SK-N-SH (cell line): ENCODE data around the gene POU2F3. TPM values are rescaled to one million over a fixed set of nuclear protein-coding genes. Genes with fewer than 3 reads are reported as not detected.

Source experiments
- CTCF ChIA-PET: fragments of 300-600, 350-600 bp; formaldehyde crosslinking; extraction: SDS; loops from one replicate; lab custom pipeline; 2021; lab: Yijun Ruan, JAX
- POLR2A ChIA-PET: fragments of 350-600 bp; sonication (Branson Sonifier 250); formaldehyde crosslinking; extraction: SDS; loops from one replicate; lab custom pipeline; 2020; ENCODE audit warnings: antibody characterized with exemption, inconsistent platforms; lab: Yijun Ruan, JAX
- DNase-seq: peaks from one replicate; pipeline ENCODE4 v3.0.0; 2012
- H2AFZ ChIP-seq: fragments of 200-600 bp; sonication (generic); 2 replicates; pipeline ENCODE4 v1.8.1; 2016; ENCODE audit warnings: antibody characterized with exemption, mild to moderate bottlenecking, low read depth
- H3F3A ChIP-seq: fragments of 200-600 bp; sonication (generic); replicated peaks from 2 replicates; pipeline ENCODE3; 2016; ENCODE audit warnings: antibody characterized with exemption, mild to moderate bottlenecking; ENCODE audit not compliant: insufficient read depth
- H3K27ac ChIP-seq, 2 experiments: fragments of 200-500 bp in 1 of 2; fragments of 200-600 bp in 1 of 2; sonication (Bioruptor generic) in 1 of 2; sonication (generic), shearing (Covaris generic) in 1 of 2; 2 replicates each; pipeline versions ENCODE4 v1.5.1 to v1.6.1; 2014 to 2016; ENCODE audit warnings: low read depth in 2 of 2, inconsistent platforms in 1 of 2, low read length in 1 of 2, mild to moderate bottlenecking in 1 of 2, mixed read lengths in 1 of 2
- H3K27me3 ChIP-seq: fragments of 200-600 bp; sonication (generic), shearing (Covaris generic); 2 replicates; pipeline ENCODE4 v1.6.1; 2016; ENCODE audit warnings: mixed run types; ENCODE audit not compliant: insufficient read depth
- H3K36me3 ChIP-seq, 2 experiments: fragments of 200-500 bp in 1 of 2; fragments of 200-600 bp in 1 of 2; sonication (Bioruptor generic) in 1 of 2; sonication (generic) in 1 of 2; replicated peaks in 1 of 2; 2 replicates each; pipeline versions ENCODE3 to v1.5.1; 2014 to 2016; ENCODE audit warnings: low read length in 1 of 2, mild to moderate bottlenecking in 1 of 2; ENCODE audit not compliant: insufficient read depth in 2 of 2, control insufficient read depth in 1 of 2
- H3K4me1 ChIP-seq, 2 experiments: fragments of 200-500 bp in 1 of 2; fragments of 200-600 bp in 1 of 2; sonication (Bioruptor generic) in 1 of 2; sonication (generic), shearing (Covaris generic) in 1 of 2; 2 replicates each; pipeline versions ENCODE4 v1.5.1 to v1.6.1; 2014 to 2016; ENCODE audit warnings: low read depth in 1 of 2, low read length in 1 of 2, mixed run types in 1 of 2; ENCODE audit not compliant: insufficient read depth in 2 of 2, control insufficient read depth in 1 of 2
- H3K4me2 ChIP-seq: fragments of 200-600 bp; sonication (generic), shearing (Covaris generic); 2 replicates; pipeline ENCODE4 v1.6.1; 2017; ENCODE audit warnings: mixed run types
- H3K4me3 ChIP-seq, 2 experiments: fragments of 200-500 bp in 1 of 2; fragments of 200-600 bp in 1 of 2; sonication (Bioruptor generic) in 1 of 2; sonication (generic), shearing (Covaris generic) in 1 of 2; 2 replicates each; pipeline versions ENCODE4 v1.5.1 to v1.8.1; 2014 to 2016; ENCODE audit warnings: low read depth in 2 of 2, inconsistent platforms in 1 of 2, low read length in 1 of 2, mild to moderate bottlenecking in 1 of 2, mixed read lengths in 1 of 2, moderate library complexity in 1 of 2
- H3K79me2 ChIP-seq: fragments of 200-600 bp; sonication (generic); 2 replicates; pipeline ENCODE4 v1.8.1; 2017; ENCODE audit warnings: mild to moderate bottlenecking; ENCODE audit not compliant: insufficient read depth
- H3K9ac ChIP-seq: fragments of 200-600 bp; sonication (generic); 2 replicates; pipeline ENCODE4 v1.6.1; 2017; ENCODE audit warnings: mixed run types
- H3K9me2 ChIP-seq: fragments of 200-600 bp; sonication (generic); 2 replicates; pipeline ENCODE4 v1.6.1; 2017; ENCODE audit warnings: mixed run types
- H3K9me3 ChIP-seq: fragments of 200-600 bp; sonication (generic); 2 replicates; pipeline ENCODE4 v1.6.1; 2017; ENCODE audit warnings: mixed run types, mild to moderate bottlenecking, moderate library complexity
- H4K20me1 ChIP-seq: fragments of 200-600 bp; sonication (generic); 2 replicates; pipeline ENCODE4 v1.6.1; 2017; ENCODE audit warnings: mild to moderate bottlenecking, mixed run types; ENCODE audit not compliant: insufficient read depth
- CHD2 ChIP-seq: fragments of 150-350 bp; IDR thresholded peaks from 2 replicates; pipeline ENCODE4 v1.6.1; 2018; ENCODE audit warnings: low read length; ENCODE audit not compliant: partially characterized antibody
- EP300 ChIP-seq, 2 experiments: IDR thresholded peaks; 2 replicates each; pipeline versions ENCODE4 v1.4.0 to v1.6.1; 2012; ENCODE audit warnings: borderline replicate concordance in 1 of 2, low read depth in 1 of 2, low read length in 1 of 2
- EZH2phosphoT487 ChIP-seq: fragments of 200-600 bp; sonication (generic); IDR thresholded peaks from 2 replicates; pipeline ENCODE4 v1.6.1; 2017; ENCODE audit warnings: low read depth, mixed run types, mild to moderate bottlenecking, antibody characterized with exemption, moderate library complexity, borderline replicate concordance
- FOSL2 ChIP-seq: IDR thresholded peaks from 2 replicates; pipeline ENCODE4 v1.4.0; 2012; ENCODE audit warnings: low read depth, mild to moderate bottlenecking, moderate library complexity, borderline replicate concordance
- GATA2 ChIP-seq: sonication (generic); formaldehyde crosslinking; IDR thresholded peaks from 2 replicates; pipeline ENCODE4 v1.5.0; 2020; ENCODE audit warnings: mild to moderate bottlenecking, missing genetic modification reagents
- MXI1 ChIP-seq: IDR thresholded peaks from 2 replicates; pipeline ENCODE4 v1.6.1; 2012; ENCODE audit warnings: mild to moderate bottlenecking, low read depth, low read length, improper control_type of control experiment
- RCOR1 ChIP-seq: fragments of 150-350 bp; IDR thresholded peaks from 2 replicates; pipeline ENCODE4 v1.6.1; 2017; ENCODE audit warnings: antibody characterized with exemption, low read length
- RXRA ChIP-seq: IDR thresholded peaks from 2 replicates; pipeline ENCODE4 v1.4.0; 2012; ENCODE audit warnings: low read depth, mild to moderate bottlenecking, borderline replicate concordance
- SIN3A ChIP-seq: IDR thresholded peaks from 2 replicates; pipeline ENCODE4 v1.6.1; 2012; ENCODE audit warnings: low read depth, mild to moderate bottlenecking, low read length, moderate library complexity, borderline replicate concordance
- TAF1 ChIP-seq: IDR thresholded peaks from 2 replicates; pipeline ENCODE4 v1.6.1; 2012; ENCODE audit warnings: low read depth, mild to moderate bottlenecking, low read length, moderate library complexity, borderline replicate concordance
- TCF12 ChIP-seq: IDR thresholded peaks from 2 replicates; pipeline ENCODE4 v1.4.0; 2012
- WGBS: methylation state at CpG from one replicate; pipeline ENCODE4 v1.1.6; 2017; ENCODE audit warnings: low lambda C conversion rate; 5-methylcytosine and 5-hydroxymethylcytosine counted together
- polyA plus RNA-seq, 3 experiments: library from polyadenylated mRNA; depleted of rRNA; stranded (reverse); fragments of >200 nt; gene quantifications; 2 replicates each; pipeline ENCODE4 v1.2.3, GENCODE V29; 2012
- TF ChIP-seq, protein P1 (sequence below): fragments of 150-350 bp; IDR thresholded peaks from 2 replicates; pipeline ENCODE4 v1.6.1; 2017; ENCODE audit warnings: antibody characterized with exemption, low read length, low read depth, borderline replicate concordance
- TF ChIP-seq, protein P2 (sequence below): IDR thresholded peaks from 2 replicates; pipeline ENCODE4; 2012
- TF ChIP-seq, protein P3 (sequence below): IDR thresholded peaks from 2 replicates; pipeline ENCODE4 v1.4.0; 2012; ENCODE audit warnings: low read depth, borderline replicate concordance
- TF ChIP-seq, protein P4 (sequence below): IDR thresholded peaks from 2 replicates; pipeline ENCODE4 v1.4.0; 2012; ENCODE audit warnings: low read depth
- TF ChIP-seq, protein P5 (sequence below): IDR thresholded peaks from 2 replicates; pipeline ENCODE4 v1.6.1; 2012; ENCODE audit warnings: mild to moderate bottlenecking, low read depth, low read length, moderate library complexity

POU2F3 gene
- polyA plus RNA-seq, 1 of the 3 experiments (the other 2 are of a cell fraction), result 0.02 TPM

DNA sequence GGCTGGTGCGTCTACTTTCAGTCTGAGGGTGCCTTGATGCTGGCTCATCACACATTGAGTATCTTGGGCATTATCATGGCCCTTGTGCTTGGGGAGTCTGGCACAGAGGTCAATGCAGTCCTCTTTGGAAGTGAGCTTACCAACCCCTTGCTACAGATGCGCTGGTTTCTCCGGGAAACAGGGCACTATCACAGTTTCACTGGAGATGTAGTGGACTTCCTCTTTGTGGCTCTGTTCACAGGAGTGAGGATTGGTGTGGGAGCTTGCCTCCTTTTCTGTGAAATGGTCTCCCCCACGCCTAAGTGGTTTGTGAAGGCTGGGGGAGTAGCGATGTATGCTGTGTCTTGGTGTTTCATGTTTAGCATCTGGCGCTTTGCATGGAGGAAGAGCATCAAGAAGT, 90.1 kb downstream of the POU2F3 start:
- ChIA-PET POLR2A (no interaction called here), CTCF (no interaction called here)
- Histone ChIP-seq H3K4me3 (no peak overlapping the region), H4K20me1 (no peaks in the 10 kb centered on the region), H3F3A (peaks cover 46% of the 10 kb centered on the region), H3K27me3 (no peaks in the 10 kb centered on the region), H3K9me2 (no peaks in the 10 kb centered on the region), H3K27ac (peak overlapping the region; percentile 20 to 95; a peak in 3 of 4 replicates), H3K36me3 (peaks cover 10 to 15% of the 10 kb centered on the region in 2 experiments), H3K9ac (no peak overlapping the region; the same call in 1 of the 2 replicates), H3K9me3 (no peaks in the 10 kb centered on the region), H3K4me2 (peak overlapping the region; percentile 34; the same call in 1 of the 2 replicates), H3K4me1 (peaks cover 7 to 54% of the 10 kb centered on the region in 2 experiments)
- WGBS, result 98% methylated on average over 6 of the region's 6 CpGs
- DNase-seq, result no peak
- TF ChIP-seq, protein P1, sequence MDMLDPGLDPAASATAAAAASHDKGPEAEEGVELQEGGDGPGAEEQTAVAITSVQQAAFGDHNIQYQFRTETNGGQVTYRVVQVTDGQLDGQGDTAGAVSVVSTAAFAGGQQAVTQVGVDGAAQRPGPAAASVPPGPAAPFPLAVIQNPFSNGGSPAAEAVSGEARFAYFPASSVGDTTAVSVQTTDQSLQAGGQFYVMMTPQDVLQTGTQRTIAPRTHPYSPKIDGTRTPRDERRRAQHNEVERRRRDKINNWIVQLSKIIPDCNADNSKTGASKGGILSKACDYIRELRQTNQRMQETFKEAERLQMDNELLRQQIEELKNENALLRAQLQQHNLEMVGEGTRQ, result no peak
- TF ChIP-seq FOSL2, result no peak
- TF ChIP-seq, protein P2, sequence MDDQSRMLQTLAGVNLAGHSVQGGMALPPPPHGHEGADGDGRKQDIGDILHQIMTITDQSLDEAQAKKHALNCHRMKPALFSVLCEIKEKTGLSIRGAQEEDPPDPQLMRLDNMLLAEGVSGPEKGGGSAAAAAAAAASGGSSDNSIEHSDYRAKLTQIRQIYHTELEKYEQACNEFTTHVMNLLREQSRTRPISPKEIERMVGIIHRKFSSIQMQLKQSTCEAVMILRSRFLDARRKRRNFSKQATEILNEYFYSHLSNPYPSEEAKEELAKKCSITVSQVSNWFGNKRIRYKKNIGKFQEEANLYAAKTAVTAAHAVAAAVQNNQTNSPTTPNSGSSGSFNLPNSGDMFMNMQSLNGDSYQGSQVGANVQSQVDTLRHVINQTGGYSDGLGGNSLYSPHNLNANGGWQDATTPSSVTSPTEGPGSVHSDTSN, result no peak
- no peak for TF ChIP-seq CHD2
- TF ChIP-seq, protein P3, sequence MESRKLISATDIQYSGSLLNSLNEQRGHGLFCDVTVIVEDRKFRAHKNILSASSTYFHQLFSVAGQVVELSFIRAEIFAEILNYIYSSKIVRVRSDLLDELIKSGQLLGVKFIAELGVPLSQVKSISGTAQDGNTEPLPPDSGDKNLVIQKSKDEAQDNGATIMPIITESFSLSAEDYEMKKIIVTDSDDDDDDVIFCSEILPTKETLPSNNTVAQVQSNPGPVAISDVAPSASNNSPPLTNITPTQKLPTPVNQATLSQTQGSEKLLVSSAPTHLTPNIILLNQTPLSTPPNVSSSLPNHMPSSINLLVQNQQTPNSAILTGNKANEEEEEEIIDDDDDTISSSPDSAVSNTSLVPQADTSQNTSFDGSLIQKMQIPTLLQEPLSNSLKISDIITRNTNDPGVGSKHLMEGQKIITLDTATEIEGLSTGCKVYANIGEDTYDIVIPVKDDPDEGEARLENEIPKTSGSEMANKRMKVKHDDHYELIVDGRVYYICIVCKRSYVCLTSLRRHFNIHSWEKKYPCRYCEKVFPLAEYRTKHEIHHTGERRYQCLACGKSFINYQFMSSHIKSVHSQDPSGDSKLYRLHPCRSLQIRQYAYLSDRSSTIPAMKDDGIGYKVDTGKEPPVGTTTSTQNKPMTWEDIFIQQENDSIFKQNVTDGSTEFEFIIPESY, result no peak
- no peak for TF ChIP-seq TCF12
- no peak for TF ChIP-seq RCOR1
- TF ChIP-seq TAF1, result no peak
- no peak for TF ChIP-seq SIN3A
- TF ChIP-seq GATA2, result no peak
- TF ChIP-seq, protein P4, sequence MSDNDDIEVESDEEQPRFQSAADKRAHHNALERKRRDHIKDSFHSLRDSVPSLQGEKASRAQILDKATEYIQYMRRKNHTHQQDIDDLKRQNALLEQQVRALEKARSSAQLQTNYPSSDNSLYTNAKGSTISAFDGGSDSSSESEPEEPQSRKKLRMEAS, result no peak
- TF ChIP-seq EP300 (IDR thresholded peaks at IDR 0.05; ENCODE audit: borderline replicate concordance in 1 of 2, low read depth in 1 of 2, low read length in 1 of 2), result no peak
- TF ChIP-seq, protein P5, sequence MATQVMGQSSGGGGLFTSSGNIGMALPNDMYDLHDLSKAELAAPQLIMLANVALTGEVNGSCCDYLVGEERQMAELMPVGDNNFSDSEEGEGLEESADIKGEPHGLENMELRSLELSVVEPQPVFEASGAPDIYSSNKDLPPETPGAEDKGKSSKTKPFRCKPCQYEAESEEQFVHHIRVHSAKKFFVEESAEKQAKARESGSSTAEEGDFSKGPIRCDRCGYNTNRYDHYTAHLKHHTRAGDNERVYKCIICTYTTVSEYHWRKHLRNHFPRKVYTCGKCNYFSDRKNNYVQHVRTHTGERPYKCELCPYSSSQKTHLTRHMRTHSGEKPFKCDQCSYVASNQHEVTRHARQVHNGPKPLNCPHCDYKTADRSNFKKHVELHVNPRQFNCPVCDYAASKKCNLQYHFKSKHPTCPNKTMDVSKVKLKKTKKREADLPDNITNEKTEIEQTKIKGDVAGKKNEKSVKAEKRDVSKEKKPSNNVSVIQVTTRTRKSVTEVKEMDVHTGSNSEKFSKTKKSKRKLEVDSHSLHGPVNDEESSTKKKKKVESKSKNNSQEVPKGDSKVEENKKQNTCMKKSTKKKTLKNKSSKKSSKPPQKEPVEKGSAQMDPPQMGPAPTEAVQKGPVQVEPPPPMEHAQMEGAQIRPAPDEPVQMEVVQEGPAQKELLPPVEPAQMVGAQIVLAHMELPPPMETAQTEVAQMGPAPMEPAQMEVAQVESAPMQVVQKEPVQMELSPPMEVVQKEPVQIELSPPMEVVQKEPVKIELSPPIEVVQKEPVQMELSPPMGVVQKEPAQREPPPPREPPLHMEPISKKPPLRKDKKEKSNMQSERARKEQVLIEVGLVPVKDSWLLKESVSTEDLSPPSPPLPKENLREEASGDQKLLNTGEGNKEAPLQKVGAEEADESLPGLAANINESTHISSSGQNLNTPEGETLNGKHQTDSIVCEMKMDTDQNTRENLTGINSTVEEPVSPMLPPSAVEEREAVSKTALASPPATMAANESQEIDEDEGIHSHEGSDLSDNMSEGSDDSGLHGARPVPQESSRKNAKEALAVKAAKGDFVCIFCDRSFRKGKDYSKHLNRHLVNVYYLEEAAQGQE, result no peak
- no peak for TF ChIP-seq RXRA
- no peak for TF ChIP-seq EZH2phosphoT487
- no peak for TF ChIP-seq MXI1
- TF ChIP-seq, all 33 proteins: peak for 0
- Histone ChIP-seq H2AFZ (no peak overlapping the region), H3K79me2 (peaks cover 45% of the 10 kb centered on the region)
